Testis (tissue), 2 donors: Measurements from ENCODE around the gene FOXG1.

Source experiments
- CTCF ChIP-seq, 3 experiments: fragments of 450-650 bp in 2 of 3; fragments of 200-600 bp in 1 of 3; sonication (generic) in 1 of 3; IDR thresholded peaks; one replicate each; pipeline ENCODE4 v1.5.1; 2016 to 2019; ENCODE audit warnings: antibody characterized with exemption in 3 of 3, mild to moderate bottlenecking in 2 of 3, moderate library complexity in 1 of 3
- POLR2A ChIP-seq: fragments of 450-650 bp; IDR thresholded peaks from one replicate; pipeline ENCODE4 v1.6.1; 2017; ENCODE audit warnings: antibody characterized with exemption, mild to moderate bottlenecking, moderate library complexity

DNA sequence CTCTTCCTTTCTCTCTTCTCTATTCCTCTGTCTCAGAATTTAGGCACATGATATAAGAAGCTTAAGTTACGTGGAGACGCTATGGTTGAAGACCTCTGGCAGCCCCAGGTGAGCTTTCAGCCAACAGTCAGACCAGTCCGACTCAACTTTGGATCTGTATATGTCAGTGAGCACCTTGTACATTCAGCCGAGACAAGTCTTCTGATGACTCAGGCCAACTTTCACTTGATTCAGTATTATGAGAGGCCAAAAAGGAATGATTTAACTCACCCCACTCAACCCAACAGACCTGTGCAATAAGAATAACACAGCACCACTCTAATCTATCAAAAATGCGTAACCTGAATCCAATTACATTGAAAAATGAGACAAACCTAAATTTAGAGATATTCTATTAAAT, 47.5 kb upstream of the FOXG1 start:
- TF ChIP-seq CTCF (IDR thresholded peaks at IDR 0.05) (no peak), POLR2A (no peak)
